ENCODE data around the gene TBC1D32.

DNA sequence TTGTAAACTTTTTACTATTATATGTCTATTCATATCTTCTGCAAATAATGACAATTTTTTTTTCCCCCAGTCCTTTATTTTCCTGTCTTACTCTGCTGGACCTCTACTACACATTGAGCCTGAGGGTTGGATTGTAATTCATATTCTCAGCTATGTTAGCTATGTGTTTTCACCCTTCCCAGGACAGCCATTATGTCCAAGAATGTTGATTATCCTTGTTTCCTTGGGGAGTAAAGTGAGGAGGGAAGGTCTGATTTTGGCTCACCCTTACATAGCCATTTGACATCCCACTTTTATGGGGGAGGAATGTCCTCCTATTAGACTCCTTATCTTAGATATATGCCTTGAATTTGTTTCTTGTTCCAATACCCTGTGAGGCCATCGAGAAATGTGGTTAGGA is 17.6 kb upstream of the TBC1D32 start:
- TF ChIP-seq ZC3H10 (CRISPR knock-in tag; IDR thresholded peaks at IDR 0.05) (no peak), ISL1 (CRISPR knock-in tag; IDR thresholded peaks at IDR 0.05) (no peak), ESRRG (CRISPR knock-in tag; IDR thresholded peaks at IDR 0.05) (no peak), ARNTL (CRISPR knock-in tag; IDR thresholded peaks at IDR 0.05; ENCODE audit: borderline replicate concordance, low read depth) (no peak), POU6F1 (CRISPR knock-in tag; IDR thresholded peaks at IDR 0.05; ENCODE audit: borderline replicate concordance, low read depth) (no peak), ZFP3 (CRISPR knock-in tag; IDR thresholded peaks at IDR 0.05) (no peak), SNAI2 (CRISPR knock-in tag; IDR thresholded peaks at IDR 0.05) (no peak), OSR1 (CRISPR knock-in tag; IDR thresholded peaks at IDR 0.05) (no peak)
- TF ChIP-seq, protein P1, sequence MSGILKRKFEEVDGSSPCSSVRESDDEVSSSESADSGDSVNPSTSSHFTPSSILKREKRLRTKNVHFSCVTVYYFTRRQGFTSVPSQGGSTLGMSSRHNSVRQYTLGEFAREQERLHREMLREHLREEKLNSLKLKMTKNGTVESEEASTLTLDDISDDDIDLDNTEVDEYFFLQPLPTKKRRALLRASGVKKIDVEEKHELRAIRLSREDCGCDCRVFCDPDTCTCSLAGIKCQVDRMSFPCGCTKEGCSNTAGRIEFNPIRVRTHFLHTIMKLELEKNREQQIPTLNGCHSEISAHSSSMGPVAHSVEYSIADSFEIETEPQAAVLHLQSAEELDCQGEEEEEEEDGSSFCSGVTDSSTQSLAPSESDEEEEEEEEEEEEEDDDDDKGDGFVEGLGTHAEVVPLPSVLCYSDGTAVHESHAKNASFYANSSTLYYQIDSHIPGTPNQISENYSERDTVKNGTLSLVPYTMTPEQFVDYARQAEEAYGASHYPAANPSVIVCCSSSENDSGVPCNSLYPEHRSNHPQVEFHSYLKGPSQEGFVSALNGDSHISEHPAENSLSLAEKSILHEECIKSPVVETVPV (CRISPR knock-in tag; IDR thresholded peaks at IDR 0.05), result no peak
- TF ChIP-seq, protein P2, sequence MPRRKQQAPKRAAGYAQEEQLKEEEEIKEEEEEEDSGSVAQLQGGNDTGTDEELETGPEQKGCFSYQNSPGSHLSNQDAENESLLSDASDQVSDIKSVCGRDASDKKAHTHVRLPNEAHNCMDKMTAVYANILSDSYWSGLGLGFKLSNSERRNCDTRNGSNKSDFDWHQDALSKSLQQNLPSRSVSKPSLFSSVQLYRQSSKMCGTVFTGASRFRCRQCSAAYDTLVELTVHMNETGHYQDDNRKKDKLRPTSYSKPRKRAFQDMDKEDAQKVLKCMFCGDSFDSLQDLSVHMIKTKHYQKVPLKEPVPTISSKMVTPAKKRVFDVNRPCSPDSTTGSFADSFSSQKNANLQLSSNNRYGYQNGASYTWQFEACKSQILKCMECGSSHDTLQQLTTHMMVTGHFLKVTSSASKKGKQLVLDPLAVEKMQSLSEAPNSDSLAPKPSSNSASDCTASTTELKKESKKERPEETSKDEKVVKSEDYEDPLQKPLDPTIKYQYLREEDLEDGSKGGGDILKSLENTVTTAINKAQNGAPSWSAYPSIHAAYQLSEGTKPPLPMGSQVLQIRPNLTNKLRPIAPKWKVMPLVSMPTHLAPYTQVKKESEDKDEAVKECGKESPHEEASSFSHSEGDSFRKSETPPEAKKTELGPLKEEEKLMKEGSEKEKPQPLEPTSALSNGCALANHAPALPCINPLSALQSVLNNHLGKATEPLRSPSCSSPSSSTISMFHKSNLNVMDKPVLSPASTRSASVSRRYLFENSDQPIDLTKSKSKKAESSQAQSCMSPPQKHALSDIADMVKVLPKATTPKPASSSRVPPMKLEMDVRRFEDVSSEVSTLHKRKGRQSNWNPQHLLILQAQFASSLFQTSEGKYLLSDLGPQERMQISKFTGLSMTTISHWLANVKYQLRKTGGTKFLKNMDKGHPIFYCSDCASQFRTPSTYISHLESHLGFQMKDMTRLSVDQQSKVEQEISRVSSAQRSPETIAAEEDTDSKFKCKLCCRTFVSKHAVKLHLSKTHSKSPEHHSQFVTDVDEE (CRISPR knock-in tag; IDR thresholded peaks at IDR 0.05), result no peak
- TF ChIP-seq, protein P3, sequence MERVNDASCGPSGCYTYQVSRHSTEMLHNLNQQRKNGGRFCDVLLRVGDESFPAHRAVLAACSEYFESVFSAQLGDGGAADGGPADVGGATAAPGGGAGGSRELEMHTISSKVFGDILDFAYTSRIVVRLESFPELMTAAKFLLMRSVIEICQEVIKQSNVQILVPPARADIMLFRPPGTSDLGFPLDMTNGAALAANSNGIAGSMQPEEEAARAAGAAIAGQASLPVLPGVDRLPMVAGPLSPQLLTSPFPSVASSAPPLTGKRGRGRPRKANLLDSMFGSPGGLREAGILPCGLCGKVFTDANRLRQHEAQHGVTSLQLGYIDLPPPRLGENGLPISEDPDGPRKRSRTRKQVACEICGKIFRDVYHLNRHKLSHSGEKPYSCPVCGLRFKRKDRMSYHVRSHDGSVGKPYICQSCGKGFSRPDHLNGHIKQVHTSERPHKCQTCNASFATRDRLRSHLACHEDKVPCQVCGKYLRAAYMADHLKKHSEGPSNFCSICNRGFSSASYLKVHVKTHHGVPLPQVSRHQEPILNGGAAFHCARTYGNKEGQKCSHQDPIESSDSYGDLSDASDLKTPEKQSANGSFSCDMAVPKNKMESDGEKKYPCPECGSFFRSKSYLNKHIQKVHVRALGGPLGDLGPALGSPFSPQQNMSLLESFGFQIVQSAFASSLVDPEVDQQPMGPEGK (CRISPR knock-in tag; IDR thresholded peaks at IDR 0.05; ENCODE audit: borderline replicate concordance), result no peak
